DMS 273 (cell line): ENCODE results near the gene ITGA11.

ENCODE experiments used
- DNase-seq: peaks from one replicate; lab custom pipeline; 2025; ENCODE audit not compliant: unreplicated experiment; lab: John Stamatoyannopoulos, UW

ITGA11 gene

GRCh38 chr15:68375716-68376220 is 56.2 kb downstream of the ITGA11 start:
- DNase-seq = no peak

- no peak for DNase-seq
These were observed 56.8 kb downstream of the ITGA11 start for GRCh38 chr15:68375191-68375631.

- no peak for DNase-seq
These were observed 57.7 kb downstream of the ITGA11 start for GRCh38 chr15:68374168-68374745.

DNA sequence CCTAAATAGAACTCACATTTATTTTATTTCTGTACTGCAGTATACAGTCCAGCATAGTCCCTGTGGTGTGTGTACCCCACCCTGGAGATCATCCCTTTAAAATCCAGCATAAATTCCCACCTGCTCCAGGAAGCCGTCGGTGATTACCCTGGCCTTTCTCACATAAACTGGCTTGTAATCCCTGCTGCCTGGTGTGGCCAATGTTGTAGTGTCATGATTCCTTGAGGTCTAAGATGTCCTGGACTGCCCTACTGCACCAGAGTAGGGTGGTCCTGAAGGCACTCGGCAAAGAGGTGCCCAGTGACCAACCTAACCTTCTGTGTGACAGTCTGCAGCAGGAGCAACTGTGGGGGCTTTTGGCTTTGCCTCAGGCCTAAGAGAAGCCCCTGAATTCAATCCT is 58.9 kb downstream of the ITGA11 start:
- DNase-seq = no peak

DNA sequence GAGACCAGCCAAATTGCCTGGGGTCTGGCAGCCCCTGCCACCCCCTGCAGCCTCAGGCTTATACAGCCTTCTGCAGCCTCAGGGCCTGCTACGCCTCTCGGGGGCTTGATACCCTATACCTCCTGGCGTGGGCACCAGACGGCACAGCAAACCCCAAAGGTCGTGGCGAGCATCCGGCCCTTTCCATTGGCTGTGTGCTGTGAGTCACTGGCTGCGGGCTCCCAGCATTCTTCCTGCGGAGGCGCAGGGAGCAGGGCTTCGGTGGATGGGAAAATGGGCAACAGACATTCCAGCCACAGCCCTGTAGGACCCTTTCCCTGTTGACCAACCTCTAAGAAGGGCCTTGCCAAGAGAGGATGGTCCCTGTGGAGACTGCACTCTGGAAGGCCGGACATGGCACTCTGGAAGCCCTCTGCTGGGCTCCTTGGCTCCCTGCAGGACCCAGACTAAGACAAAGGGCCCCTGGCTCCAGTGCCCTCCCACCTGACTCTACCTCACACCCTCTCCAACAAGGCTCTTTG is 59.6 kb downstream of the ITGA11 start:
- peak; percentile 56 for DNase-seq

DNA sequence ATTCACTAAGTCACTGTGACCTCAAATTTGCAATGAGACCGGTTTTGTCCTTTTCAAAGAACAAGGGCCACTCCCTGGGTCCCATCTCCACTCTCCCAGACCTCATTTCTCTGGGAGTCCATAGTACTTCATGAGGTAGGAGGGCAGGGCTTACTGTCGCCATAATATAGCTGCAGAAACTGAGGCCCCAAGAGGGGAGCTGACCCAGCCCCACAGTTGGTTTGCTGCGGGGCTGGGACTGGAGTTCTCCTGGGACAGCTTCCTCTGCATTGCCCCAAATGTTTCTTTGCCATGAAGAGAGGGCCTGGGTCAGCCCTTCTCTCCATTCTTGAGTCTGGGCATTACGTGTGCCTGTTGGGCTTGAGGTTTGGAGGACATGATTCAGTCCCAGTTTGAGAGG is 60.1 kb downstream of the ITGA11 start:
- DNase-seq = no peak

DNA sequence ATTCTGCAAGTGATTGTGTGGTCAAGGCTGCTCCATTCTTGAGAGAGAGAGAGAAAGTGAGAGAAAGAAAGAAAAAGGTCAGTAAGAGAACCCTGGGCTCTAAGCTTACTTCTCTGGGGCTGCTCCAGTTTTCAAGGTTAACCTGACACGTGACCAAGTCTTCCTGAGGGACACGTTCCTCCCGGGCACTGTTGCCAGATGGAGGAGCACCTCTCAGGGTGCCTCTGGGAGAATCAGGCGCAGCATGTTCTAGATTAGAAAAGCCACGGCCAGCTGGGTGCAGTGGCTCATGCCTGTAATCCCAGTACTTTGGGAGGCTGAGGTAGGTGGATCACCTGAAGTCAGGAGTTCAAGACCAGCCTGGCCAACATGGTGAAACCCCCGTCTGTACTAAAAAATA is 60.8 kb downstream of the ITGA11 start:
- peak; percentile 88 for DNase-seq

DNA sequence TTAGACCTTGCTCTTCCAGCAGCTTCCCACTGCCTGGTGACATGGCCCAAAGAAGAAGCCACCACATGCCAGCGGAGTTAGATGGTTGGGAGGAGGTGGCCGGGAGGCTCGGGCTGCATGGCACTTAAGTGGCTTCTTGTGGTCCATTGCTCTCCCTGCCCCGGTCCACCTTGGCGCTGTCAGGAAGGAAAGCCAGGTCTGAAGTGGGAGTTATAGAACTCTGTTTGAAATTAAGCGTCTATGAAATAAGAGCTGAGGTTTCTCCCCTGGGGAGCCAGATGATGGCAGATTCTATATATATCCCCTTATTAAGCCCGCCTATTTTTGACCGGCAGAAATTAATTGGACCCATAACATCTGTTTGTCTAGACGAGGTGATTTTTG is 61.2 kb downstream of the ITGA11 start:
- DNase-seq = peak; percentile 88

GRCh38 chr15:68369931-68370767 is 61.8 kb downstream of the ITGA11 start:
- no peak for DNase-seq

- DNase-seq = no peak
These were observed 63.1 kb downstream of the ITGA11 start for GRCh38 chr15:68368731-68369435.

DNA sequence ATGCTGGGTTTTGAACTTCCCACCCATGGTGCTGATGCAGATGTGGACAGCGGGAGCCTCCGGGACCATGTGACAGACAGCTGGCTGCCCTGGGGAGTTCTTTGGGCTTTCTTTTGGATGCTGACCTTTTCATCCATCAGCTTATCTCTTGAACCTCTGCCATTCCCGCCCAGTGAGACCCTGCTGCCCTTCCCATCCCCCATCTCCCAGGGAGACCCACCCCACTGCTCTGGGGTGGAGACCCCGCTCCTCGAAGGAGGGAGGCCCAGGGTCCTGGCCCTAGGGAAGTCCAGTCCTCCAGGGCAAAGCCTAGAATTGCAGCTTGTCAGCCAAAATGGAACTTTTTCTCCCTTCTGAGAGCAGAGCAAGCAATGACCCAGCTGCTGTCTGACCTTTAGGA is 64.0 kb downstream of the ITGA11 start:
- DNase-seq = no peak

DNA sequence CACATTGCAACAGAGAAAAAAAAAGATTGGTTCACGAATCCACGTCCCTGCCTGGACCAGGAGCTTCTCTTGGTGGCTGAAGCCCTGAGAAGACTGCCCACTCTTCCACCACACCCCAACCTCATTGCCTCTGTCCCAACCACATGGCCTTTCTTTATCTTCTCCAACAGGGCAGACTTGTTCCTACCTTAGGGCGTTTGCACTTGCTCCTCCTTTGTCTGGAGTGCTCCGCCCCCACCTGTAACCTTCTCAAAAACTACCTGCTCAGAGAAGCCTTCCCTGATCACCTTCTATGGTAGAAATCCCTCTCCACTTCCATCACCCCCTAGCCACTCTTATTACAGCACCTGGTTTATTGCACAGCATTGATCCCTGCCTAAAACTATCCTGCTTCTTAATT is 64.7 kb downstream of the ITGA11 start:
- DNase-seq = no peak

DNA sequence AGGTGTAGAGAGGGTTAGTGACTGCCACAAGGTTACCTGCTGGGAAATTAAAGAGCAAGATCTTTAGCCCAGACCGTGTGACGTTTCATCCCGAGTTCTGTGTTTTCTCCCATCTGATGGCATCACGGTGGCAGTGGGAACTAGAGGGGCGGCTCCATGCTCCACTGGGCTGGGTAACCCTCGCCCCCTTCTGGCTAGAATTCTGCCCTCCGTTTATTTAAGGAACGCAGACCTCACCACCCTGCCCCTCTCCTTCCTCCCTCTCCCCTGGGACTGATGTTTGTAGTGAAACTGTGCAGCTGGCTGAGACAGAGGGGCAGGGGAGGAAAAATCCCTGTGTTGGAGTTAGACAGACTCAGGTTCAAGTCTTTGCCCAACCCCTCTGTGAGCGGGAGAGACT is 65.6 kb downstream of the ITGA11 start:
- peak; percentile 68 for DNase-seq

DNA sequence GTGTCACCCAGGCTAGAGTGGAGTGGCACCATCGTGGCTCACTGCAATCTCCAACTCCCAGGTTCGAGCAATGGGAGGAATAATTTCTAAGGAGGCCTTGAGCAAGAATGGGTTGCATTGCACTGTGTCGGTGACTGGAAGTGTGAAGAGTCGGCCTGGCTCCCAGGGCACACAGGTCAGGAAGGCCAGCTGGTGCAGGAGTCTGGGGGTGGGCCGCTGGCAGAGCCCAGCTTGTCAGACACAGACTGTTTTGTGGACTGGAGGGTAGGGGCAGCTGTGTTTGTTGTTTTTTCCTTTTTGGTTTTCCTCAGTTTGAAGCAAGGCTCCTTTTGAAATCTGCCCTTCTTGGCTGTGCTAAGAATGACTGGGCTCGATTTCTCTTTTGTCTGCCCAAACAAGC is 66.2 kb downstream of the ITGA11 start:
- no peak for DNase-seq

GRCh38 chr15:68365140-68365745 is 66.7 kb downstream of the ITGA11 start:
- DNase-seq = no peak

- DNase-seq = no peak
These were observed 67.3 kb downstream of the ITGA11 start for GRCh38 chr15:68364660-68365035.

GRCh38 chr15:68364028-68364659 is 67.8 kb downstream of the ITGA11 start:
- DNase-seq = no peak

DNA sequence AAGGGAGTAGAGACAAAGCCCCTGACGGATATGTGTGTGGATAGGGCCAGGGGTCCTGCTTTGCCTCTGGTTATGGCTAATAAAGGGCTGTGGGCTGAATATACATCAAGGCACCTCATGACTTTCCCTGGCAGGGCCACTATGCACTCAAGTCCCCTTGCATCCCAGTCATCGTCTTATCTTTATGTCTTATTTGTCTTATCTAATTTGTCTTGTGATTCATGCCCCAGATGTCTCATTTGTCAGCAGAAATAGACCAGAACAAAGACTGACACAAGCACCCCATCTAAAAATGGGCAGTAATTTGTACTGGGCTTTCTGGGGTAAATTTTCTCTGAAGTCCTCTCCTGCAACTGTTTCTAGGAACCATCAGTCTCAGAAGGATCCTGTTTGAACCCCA is 68.6 kb downstream of the ITGA11 start:
- DNase-seq = no peak

DNA sequence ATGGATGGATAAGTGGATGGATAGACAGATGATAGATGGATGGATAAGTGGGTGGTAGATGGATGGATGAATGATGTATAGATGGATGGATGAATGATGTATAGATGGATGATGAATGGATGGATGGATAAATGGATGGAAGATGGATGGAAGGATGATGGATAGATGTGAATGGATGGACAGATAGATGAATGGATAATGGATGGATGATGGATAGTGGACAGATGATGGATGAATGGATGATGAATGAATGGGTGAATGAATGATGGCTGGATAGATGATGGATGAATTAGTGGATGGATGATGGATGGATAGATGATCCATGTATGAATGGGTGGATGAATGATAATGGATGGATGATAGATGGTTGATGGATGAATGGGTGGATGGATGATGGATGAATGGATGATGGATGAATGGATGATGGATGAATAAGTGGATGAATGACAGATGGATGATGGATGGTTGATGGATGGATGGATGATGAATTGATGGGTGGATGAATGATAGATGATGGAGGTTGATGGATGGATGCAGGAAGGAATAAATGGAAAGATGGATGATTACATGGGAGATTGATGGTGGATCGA is 69.3 kb downstream of the ITGA11 start:
- DNase-seq = no peak

- DNase-seq = peak; percentile 26
These were observed 71.2 kb downstream of the ITGA11 start for GRCh38 chr15:68360721-68361120.
